ENCODE results near the gene CCDC88B.
"Not testable (repeated sequence)": the region's sequence is repeated elsewhere in the genome, so short reads cannot be mapped to it uniquely, and the experiment has no call there.

Gene CCDC88B

DNA sequence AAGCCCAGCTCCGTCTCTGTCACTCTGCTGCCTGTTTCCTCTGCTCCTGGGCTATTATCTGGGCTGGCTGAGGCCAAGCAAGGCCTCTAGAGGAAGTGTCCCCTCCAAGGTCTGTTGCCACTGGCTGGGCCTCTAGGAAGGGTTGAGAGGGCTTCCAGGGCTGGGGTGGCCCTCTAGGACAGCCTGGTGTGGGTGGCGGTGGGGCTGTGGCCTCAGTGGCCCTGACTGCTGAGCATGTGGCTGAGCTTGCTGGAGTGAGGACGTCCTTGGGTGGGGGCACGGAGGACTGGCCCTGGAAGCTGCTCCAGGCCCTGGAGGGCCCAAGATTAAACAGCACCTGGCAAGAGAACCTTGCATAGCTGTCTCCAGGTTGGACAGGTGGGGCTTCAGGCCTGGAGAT is 16.0 kb upstream of the CCDC88B start:
- not testable (repeated sequence) for DNase-seq

DNA sequence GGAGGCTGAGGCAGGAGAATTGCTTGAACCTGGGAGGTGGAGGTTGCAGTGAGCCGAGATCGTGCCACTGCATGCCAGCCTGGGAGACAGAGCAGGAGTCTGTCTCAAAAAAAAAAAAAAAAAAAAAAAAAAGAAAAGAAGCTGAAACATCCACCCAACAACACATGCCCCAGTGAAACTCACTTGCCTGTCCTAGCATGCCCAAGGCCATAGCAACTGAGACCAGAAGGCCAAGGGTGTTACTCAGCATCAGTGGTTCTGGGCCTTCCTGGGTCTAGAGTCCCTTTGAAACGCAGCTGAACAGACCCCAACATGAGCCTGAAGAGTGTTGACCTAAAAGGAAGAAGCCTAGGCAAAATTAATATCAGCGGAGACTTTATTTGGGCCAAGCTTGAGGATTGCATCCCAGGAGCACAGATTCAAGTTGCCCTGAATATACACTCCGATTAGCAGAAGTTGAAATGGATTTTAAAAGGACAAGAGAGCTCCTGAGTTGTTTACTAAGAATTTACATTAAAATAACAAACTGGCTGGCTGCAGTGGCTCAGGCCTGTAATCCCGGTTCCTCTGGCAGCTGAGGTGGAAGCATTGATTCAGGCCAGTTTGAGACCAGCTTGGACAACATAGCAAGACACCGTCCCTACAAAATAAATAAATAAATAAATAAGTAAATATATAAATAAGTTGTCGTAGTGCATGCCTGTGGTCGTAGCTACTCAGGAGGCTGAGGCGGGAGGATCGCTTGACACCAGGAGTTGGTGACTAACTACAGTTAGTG is 15.1 kb upstream of the CCDC88B start:
- no peak for DNase-seq

- DNase-seq = no peak
These were observed 12.6 kb upstream of the CCDC88B start for GRCh38 chr11:64327375-64327774.

DNA sequence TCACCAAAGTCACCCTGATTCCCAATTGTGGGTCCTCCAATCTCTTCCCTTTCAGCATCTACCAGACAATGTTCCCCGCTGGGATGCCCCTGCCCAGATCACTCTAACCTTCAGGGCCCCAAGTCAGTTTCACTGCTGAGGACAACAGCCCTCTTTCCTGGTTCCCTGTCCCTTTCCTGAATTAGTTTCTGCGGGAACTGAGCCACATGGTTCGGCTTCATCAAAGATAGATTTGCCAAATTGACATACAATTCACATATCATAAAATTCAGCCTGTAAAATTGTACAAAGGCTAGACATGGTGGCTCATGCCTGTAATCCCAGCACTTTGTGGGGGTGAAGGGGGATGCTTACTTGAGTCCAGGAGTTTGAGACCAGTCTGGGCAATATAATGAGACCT is 12.0 kb upstream of the CCDC88B start:
- no peak for DNase-seq

DNA sequence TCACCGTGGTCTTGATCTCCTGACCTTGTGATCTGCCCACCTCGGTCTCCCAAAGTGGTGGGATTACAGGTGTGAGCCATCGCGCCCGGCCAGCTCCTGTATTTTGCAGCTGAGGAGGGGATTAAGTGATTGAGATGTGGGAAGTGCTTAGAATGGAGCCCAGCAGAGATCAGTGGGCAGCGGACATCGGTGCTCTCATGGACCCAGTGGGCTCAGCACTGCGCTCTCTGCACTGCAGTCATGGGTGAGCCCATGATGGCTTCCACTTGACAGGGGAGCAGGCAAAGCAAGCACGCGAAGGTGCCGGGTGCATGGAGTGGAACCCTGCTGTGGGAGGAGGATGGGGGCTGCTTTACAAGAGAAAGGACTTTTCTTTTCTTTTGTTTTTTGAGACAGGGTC is 9.1 kb upstream of the CCDC88B start:
- DNase-seq = no peak

- peak; percentile 66 for DNase-seq
These were observed 8.2 kb upstream of the CCDC88B start for GRCh38 chr11:64331569-64332371.

- no peak for DNase-seq
These were observed 6.4 kb upstream of the CCDC88B start for GRCh38 chr11:64333556-64333955.

GRCh38 chr11:64334764-64335735 is 5.0 kb upstream of the CCDC88B start:
- no peak for DNase-seq

DNA sequence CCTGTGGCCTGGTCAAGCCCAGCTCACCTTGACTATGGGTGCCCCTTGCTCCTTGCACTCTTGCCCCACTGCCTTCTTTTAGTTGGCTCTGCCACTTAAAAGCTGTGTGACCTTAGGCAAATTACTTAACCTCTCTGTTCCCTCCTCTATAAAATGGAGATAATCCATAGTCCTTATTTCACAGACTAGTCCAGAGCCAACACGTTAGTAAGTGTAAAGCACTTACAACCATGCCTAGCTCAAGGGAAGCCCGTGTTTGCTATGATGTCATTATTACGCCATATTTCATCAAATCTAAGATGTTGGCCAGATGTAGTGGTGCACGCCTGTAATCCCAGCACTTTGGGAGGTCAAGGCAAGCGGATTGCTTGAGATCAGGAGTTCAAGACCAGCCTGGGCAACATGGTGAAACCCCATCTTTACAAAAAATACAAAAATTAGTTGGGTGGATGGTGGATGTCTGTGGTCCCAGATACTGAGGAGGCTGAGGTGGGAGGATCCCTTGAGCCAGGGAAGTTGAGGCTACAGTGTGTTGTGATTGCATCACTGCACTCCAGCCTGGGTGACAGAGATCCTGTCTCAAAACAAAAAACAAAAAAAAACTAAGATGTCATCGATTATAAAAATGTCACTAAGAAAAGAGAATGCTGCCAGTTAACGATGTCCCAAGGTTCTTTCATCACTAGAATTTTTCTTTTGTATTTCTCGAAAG is 2.3 kb upstream of the CCDC88B start:
- no peak for DNase-seq

DNA sequence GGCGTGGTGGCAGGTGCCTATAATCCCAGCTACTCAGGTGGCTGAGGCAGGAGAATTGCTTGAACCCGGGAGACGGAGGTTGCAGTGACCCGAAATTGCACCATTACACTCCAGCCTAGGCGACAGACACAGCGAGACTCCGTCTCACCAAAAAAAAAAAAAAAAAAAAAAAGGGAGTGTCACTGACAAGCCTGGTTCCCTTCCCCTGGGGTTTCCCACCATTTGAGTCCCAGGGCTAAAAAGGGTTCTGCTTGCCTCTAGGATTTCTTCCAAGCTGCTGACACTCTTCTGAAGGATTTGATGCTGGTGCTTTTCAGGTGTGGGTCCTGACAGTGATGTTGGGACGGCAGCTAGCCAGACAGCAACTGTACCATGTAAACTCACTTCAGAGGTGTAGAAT is 1.3 kb upstream of the CCDC88B start:
- no peak for DNase-seq

DNA sequence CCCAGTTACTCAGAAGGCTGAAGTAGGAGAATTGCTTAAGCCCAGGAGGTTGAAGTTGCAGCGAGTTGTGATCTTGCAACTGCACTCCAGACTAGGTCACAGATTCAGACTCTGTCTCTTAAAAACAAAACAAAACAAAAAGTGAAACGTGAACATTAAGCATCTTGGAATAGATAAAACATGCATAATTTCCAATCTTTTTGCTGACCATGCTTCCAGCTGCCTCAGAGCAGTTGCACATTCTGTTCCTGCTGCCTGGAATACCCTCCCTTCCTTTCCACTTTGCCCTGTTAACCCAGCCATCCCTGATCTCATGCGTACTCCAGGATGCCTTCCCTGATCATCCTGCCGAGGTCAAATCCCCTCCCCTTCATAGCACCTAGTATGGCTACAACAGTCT is 718 bp upstream of the CCDC88B start:
- DNase-seq = no peak

GRCh38 chr11:64340671-64341335 is 799 bp downstream of the CCDC88B start:
- peak; percentile 64 for DNase-seq

DNA sequence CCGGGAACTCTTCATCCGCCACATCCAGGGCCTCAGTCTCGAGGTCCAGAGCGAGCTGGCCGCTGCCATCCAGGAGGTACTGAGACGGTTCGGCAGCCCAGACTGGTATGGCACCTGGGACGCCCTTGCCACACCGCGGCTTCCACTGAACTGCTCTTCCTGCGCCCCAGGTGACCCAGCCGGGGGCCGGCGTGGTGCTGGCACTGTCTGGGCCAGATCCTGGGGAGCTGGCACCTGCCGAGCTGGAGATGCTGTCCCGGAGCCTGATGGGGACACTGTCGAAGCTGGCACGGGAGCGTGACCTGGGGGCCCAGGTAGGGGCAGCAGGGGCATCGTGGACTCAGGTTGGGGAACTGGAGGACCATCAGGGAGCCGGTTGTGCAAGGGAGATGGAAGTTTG is 1.4 kb downstream of the CCDC88B start:
- DNase-seq = no peak

- peak; percentile 80 for DNase-seq
These were observed 2.1 kb downstream of the CCDC88B start for GRCh38 chr11:64341851-64342791.

- DNase-seq = no peak
These were observed 3.1 kb downstream of the CCDC88B start for GRCh38 chr11:64342869-64343745.

- no peak for DNase-seq
These were observed 4.0 kb downstream of the CCDC88B start for GRCh38 chr11:64343767-64344559.

DNA sequence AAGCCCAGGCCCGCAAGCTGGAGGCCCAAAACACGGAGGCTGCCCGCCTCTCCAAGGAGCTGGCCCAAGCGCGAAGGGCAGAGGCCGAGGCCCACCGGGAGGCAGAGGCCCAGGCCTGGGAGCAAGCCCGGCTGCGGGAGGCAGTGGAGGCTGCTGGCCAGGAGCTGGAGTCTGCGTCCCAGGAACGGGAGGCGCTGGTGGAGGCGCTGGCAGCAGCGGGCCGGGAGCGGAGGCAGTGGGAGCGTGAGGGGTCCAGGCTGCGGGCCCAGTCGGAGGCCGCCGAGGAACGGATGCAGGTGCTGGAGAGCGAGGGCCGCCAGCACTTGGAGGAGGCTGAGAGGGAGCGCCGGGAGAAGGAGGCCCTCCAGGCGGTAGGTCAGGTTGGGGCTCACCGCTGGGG is 4.8 kb downstream of the CCDC88B start:
- no peak for DNase-seq

DNA sequence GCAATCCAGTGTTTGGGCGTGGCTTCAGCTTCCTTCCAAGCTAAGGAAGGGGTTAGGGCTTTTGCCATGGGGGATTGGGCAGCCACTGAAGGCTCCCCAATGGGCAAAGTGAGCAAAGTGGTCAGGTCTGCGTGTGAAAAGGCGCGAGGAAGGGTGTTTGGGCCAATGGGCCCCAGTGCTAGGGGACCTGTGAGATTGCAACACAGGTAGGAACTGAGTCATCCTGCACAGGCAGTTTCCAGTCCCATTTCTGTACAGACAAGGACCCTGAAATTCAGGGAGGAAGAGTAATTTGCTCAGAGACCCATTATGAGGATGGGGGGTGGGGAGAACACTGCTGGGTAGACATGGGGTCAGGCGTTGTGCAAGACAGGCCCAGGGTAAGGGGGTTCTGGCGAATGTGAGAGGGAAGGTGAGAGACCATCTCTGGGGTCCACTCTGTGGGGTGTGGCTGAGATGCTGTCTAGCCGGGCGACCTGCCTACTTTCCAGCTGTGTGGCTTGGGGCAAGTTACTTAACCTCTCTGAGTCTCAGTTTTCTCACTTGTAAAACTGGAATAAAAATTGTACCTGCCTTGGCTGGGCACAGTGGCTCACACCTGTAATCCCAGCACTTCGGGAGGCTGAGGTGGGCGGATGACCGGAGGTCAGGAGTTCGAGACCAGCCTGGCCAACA is 7.3 kb downstream of the CCDC88B start:
- DNase-seq = no peak
